ENCODE measurements around the gene PRDM15.

PRDM15 gene

GRCh38 chr21:41865002-41865777 is 14.0 kb downstream of the PRDM15 start:
- TF ChIP-seq CTCF (IDR thresholded peaks at IDR 0.05; ENCODE audit: borderline replicate concordance, insufficient read depth, low read depth, low read length): no peak
- peak overlapping the region; percentile 39 for H3K4me3 ChIP-seq (ENCODE audit: low read depth, low read length)

GRCh38 chr21:41864311-41865001 is 14.7 kb downstream of the PRDM15 start:
- H3K4me3 ChIP-seq (ENCODE audit: low read depth, low read length): peak overlapping the region; percentile 39
- no peak for TF ChIP-seq CTCF (IDR thresholded peaks at IDR 0.05; ENCODE audit: borderline replicate concordance, insufficient read depth, low read depth, low read length)

GRCh38 chr21:41863439-41863740 is 15.8 kb downstream of the PRDM15 start:
- H3K4me3 ChIP-seq (ENCODE audit: low read depth, low read length): peak overlapping the region; percentile 21
- TF ChIP-seq CTCF (IDR thresholded peaks at IDR 0.05; ENCODE audit: borderline replicate concordance, insufficient read depth, low read depth, low read length): no peak

- H3K4me3 ChIP-seq (ENCODE audit: low read depth, low read length): peak overlapping the region; percentile 32
- TF ChIP-seq CTCF (IDR thresholded peaks at IDR 0.05; ENCODE audit: borderline replicate concordance, insufficient read depth, low read depth, low read length): no peak
These were observed 17.2 kb downstream of the PRDM15 start for GRCh38 chr21:41861987-41862386.

- no peak for TF ChIP-seq CTCF (IDR thresholded peaks at IDR 0.05; ENCODE audit: borderline replicate concordance, insufficient read depth, low read depth, low read length)
- no peak overlapping the region for H3K4me3 ChIP-seq (ENCODE audit: low read depth, low read length)
These were observed 17.9 kb downstream of the PRDM15 start for GRCh38 chr21:41861255-41861654.

GRCh38 chr21:41859297-41859980 is 19.7 kb downstream of the PRDM15 start:
- no peak for TF ChIP-seq CTCF (IDR thresholded peaks at IDR 0.05; ENCODE audit: borderline replicate concordance, insufficient read depth, low read depth, low read length)
- H3K4me3 ChIP-seq (ENCODE audit: low read depth, low read length): no peak overlapping the region
